Measurements from ENCODE around the gene TPRN.

The TPRN gene

DNA sequence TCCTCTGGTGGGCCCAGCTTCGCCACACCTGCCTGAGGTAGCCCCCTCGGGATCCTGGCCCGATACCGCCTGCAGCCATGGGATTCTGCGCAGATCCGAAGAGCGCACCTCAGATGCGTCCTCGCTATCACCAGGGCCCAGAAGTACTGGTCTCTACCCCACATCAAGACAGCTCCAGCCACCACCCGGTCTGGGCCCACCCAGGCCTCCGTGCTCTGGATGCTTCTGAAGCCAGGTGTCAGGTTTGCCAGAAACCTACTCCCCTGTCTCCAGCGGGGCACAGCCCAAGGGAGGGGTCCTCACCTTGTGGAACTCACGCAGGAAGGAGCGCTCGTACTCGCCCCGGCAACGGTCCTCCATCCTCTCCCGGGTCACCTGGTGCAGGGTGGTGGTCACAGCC is 14.6 kb downstream of the TPRN start:
- H3K27ac ChIP-seq (ENCODE audit: low read depth, low read length, poor library complexity, severe bottlenecking): no peak overlapping the region
- H3K4me1 ChIP-seq (ENCODE audit: insufficient read depth, low read length, severe bottlenecking): peaks cover 30% of the 10 kb centered on the region
- H4K20me1 ChIP-seq (ENCODE audit: insufficient read depth, low read length): no peaks in the 10 kb centered on the region
- H3K9ac ChIP-seq (ENCODE audit: low read length): no peak overlapping the region
- no peaks in the 10 kb centered on the region for H3K9me3 ChIP-seq (ENCODE audit: low read length)
- no peak overlapping the region for H3K4me3 ChIP-seq (ENCODE audit: low read depth, low read length, poor library complexity, severe bottlenecking)
- TF ChIP-seq, protein P1, sequence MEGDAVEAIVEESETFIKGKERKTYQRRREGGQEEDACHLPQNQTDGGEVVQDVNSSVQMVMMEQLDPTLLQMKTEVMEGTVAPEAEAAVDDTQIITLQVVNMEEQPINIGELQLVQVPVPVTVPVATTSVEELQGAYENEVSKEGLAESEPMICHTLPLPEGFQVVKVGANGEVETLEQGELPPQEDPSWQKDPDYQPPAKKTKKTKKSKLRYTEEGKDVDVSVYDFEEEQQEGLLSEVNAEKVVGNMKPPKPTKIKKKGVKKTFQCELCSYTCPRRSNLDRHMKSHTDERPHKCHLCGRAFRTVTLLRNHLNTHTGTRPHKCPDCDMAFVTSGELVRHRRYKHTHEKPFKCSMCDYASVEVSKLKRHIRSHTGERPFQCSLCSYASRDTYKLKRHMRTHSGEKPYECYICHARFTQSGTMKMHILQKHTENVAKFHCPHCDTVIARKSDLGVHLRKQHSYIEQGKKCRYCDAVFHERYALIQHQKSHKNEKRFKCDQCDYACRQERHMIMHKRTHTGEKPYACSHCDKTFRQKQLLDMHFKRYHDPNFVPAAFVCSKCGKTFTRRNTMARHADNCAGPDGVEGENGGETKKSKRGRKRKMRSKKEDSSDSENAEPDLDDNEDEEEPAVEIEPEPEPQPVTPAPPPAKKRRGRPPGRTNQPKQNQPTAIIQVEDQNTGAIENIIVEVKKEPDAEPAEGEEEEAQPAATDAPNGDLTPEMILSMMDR (IDR thresholded peaks at IDR 0.05; ENCODE audit: low read length): no peak
- TF ChIP-seq EZH2 (IDR thresholded peaks at IDR 0.05; ENCODE audit: borderline replicate concordance, low read length): no peak
- H3K79me2 ChIP-seq (ENCODE audit: insufficient read depth, low read length): peaks cover 4% of the 10 kb centered on the region
- no peak overlapping the region for H3K4me2 ChIP-seq (ENCODE audit: low read length)
- H3K27me3 ChIP-seq (ENCODE audit: insufficient read depth, low read length): no peaks in the 10 kb centered on the region
- H2AFZ ChIP-seq (ENCODE audit: low read length): no peak overlapping the region
- peaks cover 41% of the 10 kb centered on the region for H3K36me3 ChIP-seq (ENCODE audit: insufficient read depth, low read length)
- H3K9me2 ChIP-seq (ENCODE audit: low read depth, low read length): no peaks in the 10 kb centered on the region
- no peaks in the 10 kb centered on the region for H3F3A ChIP-seq (ENCODE audit: insufficient read depth, low read length)

DNA sequence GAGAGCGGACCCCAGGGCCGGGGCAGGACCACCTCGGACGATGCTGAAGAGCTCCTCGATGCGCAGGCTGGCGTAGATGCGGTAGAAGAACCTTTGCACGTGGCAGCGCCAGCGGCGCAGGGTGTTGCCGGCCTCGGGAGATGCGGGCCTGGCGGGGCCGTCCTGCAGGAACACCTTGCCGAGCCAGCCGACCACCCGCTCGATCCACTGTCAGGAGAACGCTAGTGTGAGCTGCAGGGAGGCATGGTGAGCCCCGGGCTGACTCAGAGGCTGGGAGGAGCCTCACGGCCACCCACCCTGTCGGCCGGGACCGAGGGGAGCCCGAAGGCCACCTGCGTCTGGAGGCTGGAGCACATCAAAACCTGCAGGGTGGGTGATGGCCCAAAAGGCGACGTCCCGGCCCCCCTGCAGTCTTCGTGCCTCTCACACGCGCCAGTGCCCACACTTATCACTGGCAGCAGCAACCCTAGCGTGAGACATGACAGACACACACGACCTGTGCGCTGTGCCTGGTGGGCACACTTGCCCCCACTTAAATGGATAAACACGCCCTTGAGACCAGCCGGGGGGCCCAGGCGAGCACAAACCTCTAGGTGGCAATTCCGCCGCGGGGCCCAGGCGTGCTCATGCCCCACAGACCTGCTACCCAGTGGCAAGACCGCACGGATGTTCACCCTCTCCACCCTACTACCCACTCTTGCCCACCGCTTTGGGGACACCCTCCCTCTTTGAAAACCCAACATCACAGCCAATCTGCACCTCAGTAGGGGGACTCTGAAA is 15.5 kb downstream of the TPRN start:
- Histone ChIP-seq H3K9me3 (ENCODE audit: low read length) (no peaks in the 10 kb centered on the region), H3K9me2 (ENCODE audit: low read depth, low read length) (no peaks in the 10 kb centered on the region), H3F3A (ENCODE audit: insufficient read depth, low read length) (no peaks in the 10 kb centered on the region), H3K4me2 (ENCODE audit: low read length) (no peak overlapping the region), H3K9ac (ENCODE audit: low read length) (no peak overlapping the region), H3K36me3 (ENCODE audit: insufficient read depth, low read length) (peaks cover 41% of the 10 kb centered on the region), H3K27me3 (ENCODE audit: insufficient read depth, low read length) (no peaks in the 10 kb centered on the region), H3K79me2 (ENCODE audit: insufficient read depth, low read length) (peaks cover 4% of the 10 kb centered on the region), H4K20me1 (ENCODE audit: insufficient read depth, low read length) (no peaks in the 10 kb centered on the region), H3K4me3 (ENCODE audit: low read depth, low read length, poor library complexity, severe bottlenecking) (no peak overlapping the region), H2AFZ (ENCODE audit: low read length) (no peak overlapping the region), H3K27ac (ENCODE audit: low read depth, low read length, poor library complexity, severe bottlenecking) (no peak overlapping the region), H3K4me1 (ENCODE audit: insufficient read depth, low read length, severe bottlenecking) (peaks cover 30% of the 10 kb centered on the region)
- TF ChIP-seq, protein P1 (IDR thresholded peaks at IDR 0.05; ENCODE audit: low read length): no peak
- no peak for TF ChIP-seq EZH2 (IDR thresholded peaks at IDR 0.05; ENCODE audit: borderline replicate concordance, low read length)

DNA sequence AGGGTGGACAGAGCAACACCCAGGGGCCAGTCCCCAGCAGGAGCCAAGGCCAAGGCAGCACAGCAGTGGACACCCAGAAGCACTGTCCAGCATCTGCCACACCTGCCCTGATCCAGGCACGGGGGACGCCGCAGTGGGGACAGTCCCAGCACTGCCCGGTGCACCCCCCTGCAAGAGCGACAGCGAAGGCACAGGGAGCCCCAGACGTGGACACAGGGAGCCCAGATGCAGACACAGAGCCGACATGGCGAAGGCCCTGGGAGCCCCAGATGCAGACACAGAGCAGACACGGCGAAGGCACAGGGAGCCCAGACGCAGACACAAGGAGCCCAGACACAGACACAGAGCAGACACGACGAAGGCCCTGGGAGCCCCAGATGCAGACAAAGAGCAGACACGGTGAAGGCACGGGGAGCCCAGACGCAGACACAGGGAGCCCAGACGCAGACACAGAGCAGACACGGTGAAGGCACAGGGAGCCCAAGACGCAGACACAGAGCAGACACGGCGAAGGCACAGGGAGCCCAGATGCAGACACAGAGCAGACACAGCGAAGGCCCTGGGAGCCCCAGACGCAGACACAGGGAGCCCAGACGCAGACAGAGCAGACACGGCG is 16.5 kb downstream of the TPRN start:
- no peaks in the 10 kb centered on the region for H3F3A ChIP-seq (ENCODE audit: insufficient read depth, low read length)
- H3K4me1 ChIP-seq (ENCODE audit: insufficient read depth, low read length, severe bottlenecking): peaks cover 21% of the 10 kb centered on the region
- no peak overlapping the region for H3K27ac ChIP-seq (ENCODE audit: low read depth, low read length, poor library complexity, severe bottlenecking)
- TF ChIP-seq, protein P1 (IDR thresholded peaks at IDR 0.05; ENCODE audit: low read length): no peak
- no peak for TF ChIP-seq EZH2 (IDR thresholded peaks at IDR 0.05; ENCODE audit: borderline replicate concordance, low read length)
- H4K20me1 ChIP-seq (ENCODE audit: insufficient read depth, low read length): no peaks in the 10 kb centered on the region
- H3K9me3 ChIP-seq (ENCODE audit: low read length): no peaks in the 10 kb centered on the region
- no peak overlapping the region for H2AFZ ChIP-seq (ENCODE audit: low read length)
- no peak overlapping the region for H3K9ac ChIP-seq (ENCODE audit: low read length)
- H3K4me3 ChIP-seq (ENCODE audit: low read depth, low read length, poor library complexity, severe bottlenecking): no peak overlapping the region
- H3K9me2 ChIP-seq (ENCODE audit: low read depth, low read length): no peaks in the 10 kb centered on the region
- H3K27me3 ChIP-seq (ENCODE audit: insufficient read depth, low read length): no peaks in the 10 kb centered on the region
- H3K36me3 ChIP-seq (ENCODE audit: insufficient read depth, low read length): peaks cover 45% of the 10 kb centered on the region
- H3K79me2 ChIP-seq (ENCODE audit: insufficient read depth, low read length): peaks cover 4% of the 10 kb centered on the region
- no peak overlapping the region for H3K4me2 ChIP-seq (ENCODE audit: low read length)

Measured in OCI-LY1 (cell line).